Measurements from ENCODE around the gene ADISSP.

The ADISSP gene

DNA sequence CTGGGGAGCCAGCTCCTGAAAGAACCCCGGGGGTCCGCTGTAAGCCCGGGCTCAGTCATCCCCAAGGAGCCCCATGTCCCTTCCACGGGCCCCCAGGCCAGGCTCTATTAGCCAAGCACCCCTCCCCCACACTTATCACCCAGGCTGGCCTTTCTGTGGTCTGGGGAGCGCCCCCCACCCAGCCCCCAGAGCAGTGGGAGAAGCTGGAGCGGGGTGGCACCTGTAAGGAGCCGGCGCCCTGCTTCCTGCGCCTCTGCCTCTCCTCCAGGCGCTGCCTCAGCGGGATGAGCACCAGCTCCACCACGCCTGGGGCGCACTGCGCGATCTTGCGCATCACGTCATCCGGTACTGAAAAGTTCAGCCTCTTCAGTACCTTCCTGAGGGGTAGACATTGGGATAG, 11.4 kb upstream of the ADISSP start:
- DNase-seq = no peak

GRCh38 chr20:3777716-3778629, 10.4 kb upstream of the ADISSP start:
- no peak for DNase-seq

GRCh38 chr20:3777381-3777715, 9.8 kb upstream of the ADISSP start:
- no peak for DNase-seq

GRCh38 chr20:3775457-3776108, 8.0 kb upstream of the ADISSP start:
- DNase-seq = no peak

GRCh38 chr20:3771552-3772058, 4.1 kb upstream of the ADISSP start:
- no peak for DNase-seq

DNA sequence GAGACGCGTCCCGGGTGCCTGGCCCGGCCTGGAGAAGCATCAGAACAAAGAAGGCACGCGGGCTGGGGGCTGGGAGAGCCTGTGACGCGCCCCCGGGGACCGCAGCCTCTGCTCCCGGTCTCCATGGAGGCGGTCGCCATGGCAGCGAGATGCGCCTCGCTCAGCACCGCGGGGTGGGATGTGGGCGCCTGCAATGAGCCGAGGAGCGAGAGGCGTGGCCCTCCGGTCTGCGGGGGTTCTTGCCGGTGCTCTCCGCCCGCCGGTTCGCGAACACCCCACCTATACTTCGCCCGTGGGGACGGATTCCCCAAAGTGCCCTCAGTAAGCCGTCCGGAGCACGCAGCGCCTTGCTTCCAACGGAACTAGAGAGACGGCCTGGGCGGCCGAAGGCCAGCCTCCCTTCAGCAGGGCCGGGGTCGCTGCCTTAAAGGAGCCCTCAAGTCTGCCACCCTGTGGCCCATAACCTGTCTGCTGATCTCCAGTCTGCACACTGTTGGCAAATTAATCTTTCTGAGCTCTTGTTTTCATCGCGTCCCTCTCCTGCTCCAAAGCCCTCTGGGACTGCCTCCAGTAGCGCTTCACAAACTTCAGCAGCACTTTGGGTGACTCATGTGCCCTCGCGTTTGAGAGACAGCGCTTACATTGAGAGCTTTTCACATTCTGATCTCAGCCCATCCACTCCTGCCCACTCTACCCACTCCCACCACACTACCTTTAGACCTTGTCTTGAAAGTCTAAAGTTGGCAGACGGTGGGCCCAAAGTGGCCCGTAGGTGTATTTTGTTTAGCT, 983 bp upstream of the ADISSP start:
- DNase-seq = peak; percentile 82

GRCh38 chr20:3767110-3767426, 485 bp downstream of the ADISSP start:
- no peak for DNase-seq

GRCh38 chr20:3766422-3767109, 987 bp downstream of the ADISSP start:
- DNase-seq = no peak

GRCh38 chr20:3765171-3765882, 2.2 kb downstream of the ADISSP start:
- DNase-seq = peak; percentile 25

- DNase-seq = no peak
These were observed 2.9 kb downstream of the ADISSP start for GRCh38 chr20:3764659-3765058.

- no peak for DNase-seq
These were observed 3.6 kb downstream of the ADISSP start for GRCh38 chr20:3763671-3764601.

DNA sequence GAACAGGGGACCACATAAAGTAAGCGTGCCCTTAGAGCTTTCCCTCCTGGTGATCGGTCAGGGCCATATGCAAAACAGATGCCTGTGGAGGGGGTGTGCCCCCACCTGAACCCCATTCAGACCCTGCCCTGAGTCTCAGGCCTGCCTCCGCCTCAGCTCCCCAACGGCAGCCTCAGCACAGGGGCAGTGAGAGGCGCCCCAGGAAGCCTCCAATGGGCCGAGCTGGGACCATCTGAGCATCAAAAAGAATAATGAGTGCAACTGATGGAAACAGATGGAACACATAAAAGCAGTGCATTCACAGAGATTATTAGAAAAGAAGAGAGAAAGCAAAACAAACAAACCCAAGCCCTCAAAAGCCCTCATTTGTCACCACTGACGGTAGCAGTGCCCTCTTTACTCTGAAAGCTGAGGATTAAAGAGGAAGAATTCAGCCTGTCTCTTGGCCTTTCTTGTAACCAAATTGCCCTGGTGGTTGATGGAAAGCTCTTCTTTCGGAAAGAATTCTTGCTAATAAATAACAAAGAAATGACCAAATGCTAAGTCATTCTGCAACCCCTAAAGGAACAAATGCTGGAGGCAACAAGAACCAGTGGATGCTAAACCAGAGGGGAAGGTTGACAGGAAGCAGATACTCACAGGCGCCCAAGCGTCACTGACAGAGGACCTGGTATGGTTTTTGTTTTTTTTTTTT, 6.8 kb downstream of the ADISSP start:
- no peak for DNase-seq

DNA sequence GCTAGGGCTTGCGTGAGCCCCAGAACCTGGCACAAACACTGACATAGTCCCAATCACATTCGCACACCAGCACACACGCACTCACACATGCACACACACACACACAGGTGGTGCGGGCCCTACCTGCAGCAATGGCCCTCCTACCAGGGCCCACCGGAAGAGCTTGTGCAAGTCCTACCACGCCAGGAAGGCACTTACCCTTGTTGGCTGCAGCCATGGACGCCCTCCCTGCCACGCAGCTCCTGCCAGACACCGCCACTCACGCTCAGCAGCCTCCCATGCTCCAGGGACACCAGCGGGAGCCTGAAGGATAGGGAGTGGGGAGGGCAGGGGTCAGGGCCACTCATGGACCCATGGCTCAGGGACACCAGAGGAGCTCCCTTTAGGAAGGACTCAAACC, 7.7 kb downstream of the ADISSP start:
- DNase-seq = no peak

GRCh38 chr20:3759316-3759823, 8.2 kb downstream of the ADISSP start:
- DNase-seq = no peak

DNA sequence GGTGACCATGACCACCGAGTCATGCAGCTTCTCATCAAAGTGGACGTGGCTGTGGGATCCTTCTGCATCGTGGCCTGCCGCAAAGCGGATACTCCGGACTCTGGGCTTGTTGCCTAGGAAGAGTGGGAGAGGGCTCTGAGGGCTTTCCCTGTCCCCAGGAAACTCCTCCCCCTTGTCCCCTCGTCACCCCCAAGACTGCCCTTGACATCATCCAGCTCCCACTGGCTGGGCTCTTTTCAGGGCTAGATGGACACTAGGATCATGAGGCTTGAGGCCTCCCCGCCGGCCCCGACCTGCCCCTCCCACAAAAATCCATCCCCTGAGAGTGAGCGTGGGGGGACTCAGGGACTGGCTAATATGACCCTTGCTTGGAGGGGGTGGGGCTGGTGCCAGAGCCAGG, 9.0 kb downstream of the ADISSP start:
- no peak for DNase-seq

- no peak for DNase-seq
These were observed 10.3 kb downstream of the ADISSP start for GRCh38 chr20:3757268-3757667.

DNA sequence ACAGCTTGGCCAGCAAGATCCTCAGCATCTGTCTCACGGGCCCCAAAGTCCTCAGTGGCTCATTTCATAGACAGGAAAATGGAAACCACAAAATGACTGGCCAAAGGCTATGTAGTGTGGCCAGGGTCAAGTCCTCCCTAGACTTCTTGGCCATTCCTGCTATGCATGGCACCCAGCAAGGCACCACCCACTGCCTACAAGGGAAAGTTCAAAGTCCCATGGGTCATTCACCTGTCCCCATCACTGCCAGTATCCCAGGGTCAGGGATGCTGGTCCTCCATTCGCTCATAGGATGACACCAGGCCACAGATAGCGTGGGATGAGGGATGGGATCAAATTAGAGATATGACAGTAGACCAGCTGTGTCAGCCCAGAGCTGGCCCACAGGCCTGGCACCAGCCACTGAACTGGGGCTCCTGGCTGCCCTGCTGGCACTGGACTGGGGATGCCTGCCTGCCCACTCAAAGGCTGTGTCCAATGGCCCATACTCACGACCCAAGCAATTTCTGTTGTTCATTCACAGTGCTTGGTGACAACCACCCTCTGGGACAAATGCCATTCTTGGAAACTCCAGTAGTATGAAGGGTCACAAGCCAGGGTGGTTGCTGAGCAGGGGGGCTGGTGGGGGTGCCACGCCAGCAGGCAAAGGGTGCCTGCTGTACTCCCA, 11.6 kb downstream of the ADISSP start:
- DNase-seq = peak; percentile 29

- DNase-seq = peak; percentile 31
These were observed 12.3 kb downstream of the ADISSP start for GRCh38 chr20:3755269-3755668.

- no peak for DNase-seq
These were observed 13.3 kb downstream of the ADISSP start for GRCh38 chr20:3754276-3754630.

Measured in left hindlimb (tissue), 1 donor.